Effector memory CD4-positive, alpha-beta T cell (primary cell): ENCODE data around the gene UBTF.

ENCODE experiments used
- DNase-seq, 3 donors: peaks; one replicate each; pipeline ENCODE4 v3.0.0-alpha.2; 2020
- H3K27ac ChIP-seq: 2 replicates; pipeline ENCODE4 v1.7.0; 2013; ENCODE audit warnings: mild to moderate bottlenecking, low read length, moderate library complexity; ENCODE audit not compliant: insufficient read depth, poor library complexity, severe bottlenecking
- H3K27me3 ChIP-seq: replicated peaks from 2 replicates; pipeline ENCODE4 v1.7.0; 2013; ENCODE audit warnings: mild to moderate bottlenecking, low read length; ENCODE audit not compliant: insufficient read depth, control insufficient read depth, poor library complexity, severe bottlenecking
- H3K36me3 ChIP-seq: 2 replicates; pipeline ENCODE4 v1.7.0; 2013; ENCODE audit warnings: mild to moderate bottlenecking, low read length, moderate library complexity; ENCODE audit not compliant: control insufficient read depth, insufficient read depth
- H3K4me1 ChIP-seq: 2 replicates; pipeline ENCODE4 v1.7.0; 2013; ENCODE audit warnings: low read length, mild to moderate bottlenecking; ENCODE audit not compliant: control insufficient read depth, insufficient read depth, poor library complexity, severe bottlenecking
- H3K4me3 ChIP-seq: 2 replicates; pipeline ENCODE4 v1.7.0; 2013; ENCODE audit warnings: low read length, low read depth, mild to moderate bottlenecking; ENCODE audit not compliant: insufficient read depth, poor library complexity, severe bottlenecking
- H3K9me3 ChIP-seq: 2 replicates; pipeline ENCODE4 v1.7.0; 2013; ENCODE audit warnings: mild to moderate bottlenecking, low read length, moderate library complexity; ENCODE audit not compliant: control insufficient read depth

Gene UBTF

GRCh38 chr17:44257815-44258760 lies 38.6 kb upstream of the UBTF start:
- no peaks in the 10 kb centered on the region for H3K36me3 ChIP-seq
- H3K4me1 ChIP-seq, result no peaks in the 10 kb centered on the region
- no peak overlapping the region for H3K4me3 ChIP-seq
- DNase-seq, result no peak
- no peak overlapping the region for H3K27ac ChIP-seq
- no peaks in the 10 kb centered on the region for H3K27me3 ChIP-seq
- no peaks in the 10 kb centered on the region for H3K9me3 ChIP-seq

DNA sequence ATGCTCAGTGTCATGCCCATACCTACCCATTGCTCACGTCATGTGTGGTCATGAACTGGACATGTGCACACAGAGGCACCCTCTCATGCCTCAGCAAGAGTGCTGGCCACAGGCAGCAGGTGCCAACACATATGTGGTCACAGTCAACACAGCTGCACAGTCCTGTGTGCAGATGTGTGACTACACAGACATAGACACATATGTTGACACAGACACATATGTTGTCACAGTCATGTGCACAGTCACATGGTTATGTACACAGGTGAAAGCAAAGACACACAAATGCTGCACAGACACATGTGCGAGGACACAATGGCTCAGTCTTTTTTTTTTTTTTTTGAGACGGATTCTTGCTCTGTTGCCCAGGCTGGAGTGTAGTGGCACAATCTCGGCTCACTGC lies 37.2 kb upstream of the UBTF start:
- no peaks in the 10 kb centered on the region for H3K4me1 ChIP-seq

DNA sequence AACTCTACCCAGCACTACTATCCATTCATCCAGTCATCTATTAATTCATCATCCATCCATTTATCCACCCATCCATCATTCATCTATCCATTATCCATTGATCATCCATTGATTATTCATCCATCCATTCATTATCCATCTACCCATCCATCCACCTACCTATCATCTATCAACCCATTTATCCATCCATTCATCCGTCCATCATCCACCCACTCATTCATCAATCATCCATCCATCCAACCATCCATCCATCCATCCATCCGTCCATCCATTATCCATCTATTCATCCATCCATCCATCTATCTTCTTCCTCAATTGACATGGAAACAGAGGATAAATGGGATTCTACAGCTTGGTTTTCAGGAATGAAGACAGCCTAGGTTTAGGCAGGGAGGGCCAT lies 36.4 kb upstream of the UBTF start:
- Histone ChIP-seq H3K27ac (no peak overlapping the region), H3K36me3 (no peaks in the 10 kb centered on the region), H3K9me3 (no peaks in the 10 kb centered on the region), H3K4me3 (no peak overlapping the region), H3K27me3 (no peaks in the 10 kb centered on the region), H3K4me1 (no peaks in the 10 kb centered on the region)
- no peak for DNase-seq

More for the DNA sequence above, 37.2 kb upstream of the UBTF start:
- H3K36me3 ChIP-seq, result no peaks in the 10 kb centered on the region
- H3K4me3 ChIP-seq, result no peak overlapping the region
- no peaks in the 10 kb centered on the region for H3K27me3 ChIP-seq
- DNase-seq, result no peak
- H3K9me3 ChIP-seq, result no peaks in the 10 kb centered on the region
- H3K27ac ChIP-seq, result no peak overlapping the region

- no peaks in the 10 kb centered on the region for H3K27me3 ChIP-seq
These were observed 35.1 kb upstream of the UBTF start for GRCh38 chr17:44254361-44255095.

GRCh38 chr17:44253006-44253405 lies 33.5 kb upstream of the UBTF start:
- H3K4me1 ChIP-seq, result no peaks in the 10 kb centered on the region
- no peak for DNase-seq
- H3K27me3 ChIP-seq, result no peaks in the 10 kb centered on the region
- no peaks in the 10 kb centered on the region for H3K9me3 ChIP-seq
- no peak overlapping the region for H3K27ac ChIP-seq
- no peaks in the 10 kb centered on the region for H3K36me3 ChIP-seq
- H3K4me3 ChIP-seq, result no peak overlapping the region

More at GRCh38 chr17:44254361-44255095, 35.1 kb upstream of the UBTF start:
- Histone ChIP-seq H3K9me3 (no peaks in the 10 kb centered on the region), H3K4me3 (no peak overlapping the region), H3K36me3 (no peaks in the 10 kb centered on the region), H3K4me1 (no peaks in the 10 kb centered on the region), H3K27ac (no peak overlapping the region)
- DNase-seq, result no peak

DNA sequence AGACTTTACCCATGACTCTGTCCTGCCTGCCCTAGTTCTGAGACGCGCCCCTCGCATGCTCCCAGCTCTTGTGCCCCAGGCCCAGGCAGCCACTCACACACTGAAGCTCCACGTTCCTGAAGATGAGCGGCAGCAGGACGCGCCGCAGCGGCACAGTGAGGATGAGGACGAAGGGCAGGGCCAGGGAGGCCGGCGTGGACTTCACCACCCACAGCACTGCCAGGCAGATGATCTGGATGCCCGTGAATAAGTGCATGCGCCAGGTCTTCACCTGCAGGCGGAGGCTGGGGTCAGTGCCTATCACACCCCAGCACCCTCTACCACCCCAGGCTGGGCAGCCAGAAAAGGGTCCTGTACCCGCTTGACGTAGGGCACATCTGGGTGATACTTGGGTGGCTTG lies 31.6 kb upstream of the UBTF start:
- Histone ChIP-seq H3K36me3 (no peaks in the 10 kb centered on the region), H3K4me3 (no peak overlapping the region), H3K4me1 (peaks cover 7% of the 10 kb centered on the region), H3K27ac (no peak overlapping the region), H3K27me3 (no peaks in the 10 kb centered on the region), H3K9me3 (no peaks in the 10 kb centered on the region)
- no peak for DNase-seq

DNA sequence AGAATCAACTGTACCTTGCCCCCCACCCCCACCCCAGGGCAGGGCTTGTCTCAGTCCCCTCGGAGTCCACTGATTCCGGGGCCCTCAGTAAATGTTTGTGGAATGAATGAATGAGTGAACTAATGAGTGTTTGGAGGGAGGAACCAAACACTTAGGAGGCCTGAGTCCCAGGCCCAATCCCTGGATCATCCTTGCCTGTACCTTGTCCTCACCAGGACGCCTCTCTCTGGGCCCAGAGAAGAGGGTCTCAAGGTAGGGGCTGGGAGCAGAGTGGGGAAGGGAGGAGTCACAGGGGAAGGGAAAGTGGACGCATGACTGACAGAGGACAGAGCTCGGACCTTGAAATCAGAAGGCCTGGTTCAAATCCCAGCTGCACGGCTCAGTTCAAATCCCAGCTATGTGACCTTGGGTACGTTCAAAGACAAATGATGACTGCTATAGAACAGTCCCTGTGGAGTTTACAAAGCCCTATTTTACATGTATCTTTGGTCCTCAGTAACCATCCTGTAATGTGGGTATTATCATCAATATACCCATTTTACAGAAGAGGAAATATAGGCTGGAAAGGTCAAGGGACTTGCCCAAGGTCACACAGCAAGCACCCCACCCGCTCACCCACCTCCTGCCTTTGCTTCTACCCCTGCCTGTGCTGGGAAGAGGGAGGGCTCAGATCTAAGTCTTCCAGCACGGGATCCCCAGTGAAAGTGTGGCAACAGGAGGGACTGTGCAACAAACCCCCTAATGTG lies 30.2 kb upstream of the UBTF start:
- H3K9me3 ChIP-seq, result no peaks in the 10 kb centered on the region
- H3K4me1 ChIP-seq, result peaks cover 12% of the 10 kb centered on the region
- no peak overlapping the region for H3K27ac ChIP-seq
- no peaks in the 10 kb centered on the region for H3K36me3 ChIP-seq
- no peak overlapping the region for H3K4me3 ChIP-seq
- H3K27me3 ChIP-seq, result no peaks in the 10 kb centered on the region
- no peak for DNase-seq

- H3K4me1 ChIP-seq, result peaks cover 12% of the 10 kb centered on the region
- H3K27me3 ChIP-seq, result no peaks in the 10 kb centered on the region
- H3K36me3 ChIP-seq, result no peaks in the 10 kb centered on the region
- DNase-seq, result no peak
- no peak overlapping the region for H3K27ac ChIP-seq
- H3K4me3 ChIP-seq, result no peak overlapping the region
- H3K9me3 ChIP-seq, result no peaks in the 10 kb centered on the region
These were observed 28.6 kb upstream of the UBTF start for GRCh38 chr17:44247876-44248736.

- DNase-seq, result no peak
These were observed 28.0 kb upstream of the UBTF start for GRCh38 chr17:44247440-44247841.

More at GRCh38 chr17:44247440-44247841, 28.0 kb upstream of the UBTF start:
- H3K4me3 ChIP-seq, result no peak overlapping the region
- no peak overlapping the region for H3K27ac ChIP-seq
- H3K27me3 ChIP-seq, result no peaks in the 10 kb centered on the region
- no peaks in the 10 kb centered on the region for H3K9me3 ChIP-seq
- H3K36me3 ChIP-seq, result no peaks in the 10 kb centered on the region
- peaks cover 12% of the 10 kb centered on the region for H3K4me1 ChIP-seq
